WTC11 (cell line): Measurements from ENCODE around the gene UCHL5. TPM values are rescaled to one million over a fixed set of nuclear protein-coding genes. Genes with fewer than 3 reads are reported as not detected.

ENCODE experiments used
- ATAC-seq: fragments of 200-7000 bp; cut with Tn5 transposase; 2 replicates; pipeline ENCODE4 v1.10.0; 2021; ENCODE audit warnings: mild to moderate bottlenecking, moderate library complexity
- CTCF ChIA-PET: fragments of 300-600 bp; sonication (Branson Sonifier 250); formaldehyde crosslinking; loops from one replicate; lab custom pipeline; 2021; ENCODE audit warnings: antibody characterized with exemption; lab: Charles Lee
- POLR2A ChIA-PET: fragments of 350-600 bp; sonication (Branson Sonifier 250); formaldehyde crosslinking; loops from one replicate; lab custom pipeline; 2021; ENCODE audit warnings: antibody characterized with exemption; lab: Charles Lee
- DNase-seq: peaks from one replicate; pipeline ENCODE4 v3.0.0; 2021; ENCODE audit warnings: low spot score
- H3K27ac Mint-ChIP-seq: 2 replicates; pipeline ENCODE4 v1.8.0; 2021; ENCODE audit warnings: mixed read lengths
- H3K27me3 Mint-ChIP-seq: 2 replicates; pipeline ENCODE4 v1.8.0; 2021; ENCODE audit warnings: low read depth, mild to moderate bottlenecking, moderate library complexity, mixed read lengths
- H3K36me3 Mint-ChIP-seq: 2 replicates; pipeline ENCODE4 v1.8.0; 2021; ENCODE audit warnings: mixed read lengths
- H3K4me1 Mint-ChIP-seq: 2 replicates; pipeline ENCODE4 v1.8.0; 2022; ENCODE audit warnings: mixed read lengths
- H3K4me3 Mint-ChIP-seq: 2 replicates; pipeline ENCODE4 v1.8.0; 2021; ENCODE audit warnings: mild to moderate bottlenecking, moderate library complexity, mixed read lengths
- H3K9me3 Mint-ChIP-seq: 2 replicates; pipeline ENCODE4 v1.8.0; 2021; ENCODE audit warnings: mixed read lengths
- CREB1 ChIP-seq: sonication (generic); formaldehyde crosslinking; IDR thresholded peaks from 2 replicates; pipeline ENCODE4 v1.8.0; 2023; ENCODE audit warnings: mild to moderate bottlenecking, missing genetic modification reagents
- E2F5 ChIP-seq: sonication (generic); formaldehyde crosslinking; IDR thresholded peaks from 2 replicates; pipeline ENCODE4 v1.8.1; 2022; ENCODE audit warnings: mild to moderate bottlenecking, moderate library complexity, missing genetic modification reagents
- ERG ChIP-seq: fragments of 250-450 bp; sonication (Bioruptor Pico); IDR thresholded peaks from 2 replicates; pipeline ENCODE4 v1.8.0; 2021; ENCODE audit warnings: mild to moderate bottlenecking
- MLX ChIP-seq: sonication (generic); formaldehyde crosslinking; IDR thresholded peaks from 2 replicates; pipeline ENCODE4 v1.8.1; 2023; ENCODE audit warnings: mild to moderate bottlenecking, missing genetic modification reagents, moderate library complexity
- NFATC4 ChIP-seq: fragments of 250-450 bp; sonication (Bioruptor Pico); IDR thresholded peaks from 2 replicates; pipeline ENCODE4 v1.9.0; 2021; ENCODE audit warnings: mild to moderate bottlenecking
- NFE2L1 ChIP-seq: sonication (generic); formaldehyde crosslinking; IDR thresholded peaks from 2 replicates; pipeline ENCODE4 v1.8.1; 2023; ENCODE audit warnings: missing genetic modification reagents
- OVOL2 ChIP-seq: fragments of 250-450 bp; sonication (Bioruptor Pico); IDR thresholded peaks from 2 replicates; pipeline ENCODE4 v1.9.0; 2021; ENCODE audit warnings: mild to moderate bottlenecking, borderline replicate concordance
- SMAD4 ChIP-seq: sonication (generic); formaldehyde crosslinking; IDR thresholded peaks from 2 replicates; pipeline ENCODE4 v1.8.0; 2022; ENCODE audit warnings: mild to moderate bottlenecking, missing genetic modification reagents
- SOX15 ChIP-seq: fragments of 250-450 bp; sonication (Bioruptor Pico); IDR thresholded peaks from 2 replicates; pipeline ENCODE4 v1.9.0; 2021; ENCODE audit warnings: mild to moderate bottlenecking
- USF2 ChIP-seq: sonication (generic); formaldehyde crosslinking; IDR thresholded peaks from 2 replicates; pipeline ENCODE4 v1.8.1; 2023; ENCODE audit warnings: mild to moderate bottlenecking, missing genetic modification reagents, moderate library complexity
- ZNF232 ChIP-seq: sonication (generic); formaldehyde crosslinking; IDR thresholded peaks from 2 replicates; pipeline ENCODE4 v1.8.0; 2022; ENCODE audit warnings: mild to moderate bottlenecking, missing genetic modification reagents
- ZNF425 ChIP-seq: fragments of 250-450 bp; sonication (Bioruptor Pico); conservative IDR thresholded peaks from 2 replicates; pipeline ENCODE4 v1.9.0; 2021; ENCODE audit warnings: mild to moderate bottlenecking
- ZNF671 ChIP-seq: fragments of 250-450 bp; sonication (Bioruptor Pico); IDR thresholded peaks from 2 replicates; pipeline ENCODE4 v1.8.0; 2021; ENCODE audit warnings: mild to moderate bottlenecking
- total RNA-seq: library from RNA; stranded (reverse); gene quantifications from 3 replicates; pipeline ENCODE4 v1.2.3, GENCODE V29; 2021
- TF ChIP-seq, protein P1 (sequence below): sonication (generic); formaldehyde crosslinking; IDR thresholded peaks from 2 replicates; pipeline ENCODE4 v1.8.1; 2023; ENCODE audit warnings: mild to moderate bottlenecking, missing genetic modification reagents
- TF ChIP-seq, protein P2 (sequence below): fragments of 250-450 bp; sonication (Bioruptor Pico); IDR thresholded peaks from 2 replicates; pipeline ENCODE4 v1.9.0; 2021; ENCODE audit warnings: mild to moderate bottlenecking, borderline replicate concordance
- TF ChIP-seq, protein P3 (sequence below): sonication (generic); formaldehyde crosslinking; IDR thresholded peaks from 2 replicates; pipeline ENCODE4 v1.8.0; 2023; ENCODE audit warnings: missing genetic modification reagents

UCHL5 gene
- total RNA-seq, 1 experiment from 2014 or later: 41.5 TPM

DNA sequence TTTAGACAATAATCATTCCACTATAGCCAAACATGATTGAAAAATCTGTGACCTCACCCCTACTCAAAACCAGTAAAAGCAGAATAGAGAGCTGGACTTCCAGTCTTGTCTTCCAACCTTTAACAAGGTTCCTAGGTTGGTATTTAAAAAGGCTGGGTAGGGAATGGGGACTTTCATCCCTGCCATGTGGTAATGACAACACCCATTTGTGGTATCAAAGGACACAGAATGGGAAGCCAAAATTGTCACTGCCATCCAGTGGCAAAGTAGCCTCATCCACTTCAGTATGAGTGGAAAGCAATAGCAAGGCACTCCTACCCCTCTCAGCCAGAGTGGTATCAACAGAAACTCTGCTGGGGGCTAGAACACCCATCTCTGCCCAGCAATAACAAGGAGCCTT is 33.9 kb downstream of the UCHL5 start (continued):
- TF ChIP-seq, protein P1, sequence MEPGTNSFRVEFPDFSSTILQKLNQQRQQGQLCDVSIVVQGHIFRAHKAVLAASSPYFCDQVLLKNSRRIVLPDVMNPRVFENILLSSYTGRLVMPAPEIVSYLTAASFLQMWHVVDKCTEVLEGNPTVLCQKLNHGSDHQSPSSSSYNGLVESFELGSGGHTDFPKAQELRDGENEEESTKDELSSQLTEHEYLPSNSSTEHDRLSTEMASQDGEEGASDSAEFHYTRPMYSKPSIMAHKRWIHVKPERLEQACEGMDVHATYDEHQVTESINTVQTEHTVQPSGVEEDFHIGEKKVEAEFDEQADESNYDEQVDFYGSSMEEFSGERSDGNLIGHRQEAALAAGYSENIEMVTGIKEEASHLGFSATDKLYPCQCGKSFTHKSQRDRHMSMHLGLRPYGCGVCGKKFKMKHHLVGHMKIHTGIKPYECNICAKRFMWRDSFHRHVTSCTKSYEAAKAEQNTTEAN: no peak
- TF ChIP-seq, protein P2, sequence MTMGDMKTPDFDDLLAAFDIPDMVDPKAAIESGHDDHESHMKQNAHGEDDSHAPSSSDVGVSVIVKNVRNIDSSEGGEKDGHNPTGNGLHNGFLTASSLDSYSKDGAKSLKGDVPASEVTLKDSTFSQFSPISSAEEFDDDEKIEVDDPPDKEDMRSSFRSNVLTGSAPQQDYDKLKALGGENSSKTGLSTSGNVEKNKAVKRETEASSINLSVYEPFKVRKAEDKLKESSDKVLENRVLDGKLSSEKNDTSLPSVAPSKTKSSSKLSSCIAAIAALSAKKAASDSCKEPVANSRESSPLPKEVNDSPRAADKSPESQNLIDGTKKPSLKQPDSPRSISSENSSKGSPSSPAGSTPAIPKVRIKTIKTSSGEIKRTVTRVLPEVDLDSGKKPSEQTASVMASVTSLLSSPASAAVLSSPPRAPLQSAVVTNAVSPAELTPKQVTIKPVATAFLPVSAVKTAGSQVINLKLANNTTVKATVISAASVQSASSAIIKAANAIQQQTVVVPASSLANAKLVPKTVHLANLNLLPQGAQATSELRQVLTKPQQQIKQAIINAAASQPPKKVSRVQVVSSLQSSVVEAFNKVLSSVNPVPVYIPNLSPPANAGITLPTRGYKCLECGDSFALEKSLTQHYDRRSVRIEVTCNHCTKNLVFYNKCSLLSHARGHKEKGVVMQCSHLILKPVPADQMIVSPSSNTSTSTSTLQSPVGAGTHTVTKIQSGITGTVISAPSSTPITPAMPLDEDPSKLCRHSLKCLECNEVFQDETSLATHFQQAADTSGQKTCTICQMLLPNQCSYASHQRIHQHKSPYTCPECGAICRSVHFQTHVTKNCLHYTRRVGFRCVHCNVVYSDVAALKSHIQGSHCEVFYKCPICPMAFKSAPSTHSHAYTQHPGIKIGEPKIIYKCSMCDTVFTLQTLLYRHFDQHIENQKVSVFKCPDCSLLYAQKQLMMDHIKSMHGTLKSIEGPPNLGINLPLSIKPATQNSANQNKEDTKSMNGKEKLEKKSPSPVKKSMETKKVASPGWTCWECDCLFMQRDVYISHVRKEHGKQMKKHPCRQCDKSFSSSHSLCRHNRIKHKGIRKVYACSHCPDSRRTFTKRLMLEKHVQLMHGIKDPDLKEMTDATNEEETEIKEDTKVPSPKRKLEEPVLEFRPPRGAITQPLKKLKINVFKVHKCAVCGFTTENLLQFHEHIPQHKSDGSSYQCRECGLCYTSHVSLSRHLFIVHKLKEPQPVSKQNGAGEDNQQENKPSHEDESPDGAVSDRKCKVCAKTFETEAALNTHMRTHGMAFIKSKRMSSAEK (CRISPR knock-in tag): no peak
- TF ChIP-seq NFE2L1 (CRISPR knock-in tag) (no peak), SMAD4 (CRISPR knock-in tag) (no peak), CREB1 (CRISPR knock-in tag) (no peak), NFATC4 (CRISPR knock-in tag) (no peak), MLX (CRISPR knock-in tag) (no peak), USF2 (no peak), ERG (CRISPR knock-in tag) (no peak), ZNF232 (CRISPR knock-in tag) (no peak)
- TF ChIP-seq, all 79 proteins: peak for 0

DNA sequence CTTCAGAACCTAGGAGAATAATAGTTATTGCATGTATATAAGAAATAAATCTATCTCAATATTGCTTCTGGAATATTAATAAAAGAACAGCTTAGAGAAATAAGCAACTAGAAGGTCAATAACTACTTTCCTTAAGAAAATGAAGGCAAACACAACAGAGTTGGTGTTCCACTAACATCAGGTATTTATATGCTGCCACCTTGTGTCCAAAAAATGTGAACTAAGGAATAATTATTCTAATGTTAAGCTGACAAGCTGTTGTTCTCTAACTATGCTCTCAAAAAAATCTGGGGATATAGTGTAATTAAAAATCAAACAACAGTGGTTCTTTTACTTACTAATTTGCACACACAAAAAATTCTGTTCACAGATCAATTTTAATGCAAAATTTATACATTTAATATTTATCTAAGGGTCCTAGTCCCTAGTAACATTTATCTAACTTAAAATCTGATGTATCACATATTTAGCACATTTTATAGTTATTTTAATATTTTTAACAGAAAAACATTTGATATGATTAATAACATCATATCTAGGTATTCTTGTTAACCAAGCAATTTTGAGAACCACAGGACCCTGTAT is 39.6 kb downstream of the UCHL5 start:
- Mint-ChIP-seq H3K27ac (no peak overlapping the region), H3K36me3 (peaks cover 6% of the 10 kb centered on the region), H3K27me3 (no peaks in the 10 kb centered on the region), H3K9me3 (no peaks in the 10 kb centered on the region), H3K4me1 (peaks cover 5% of the 10 kb centered on the region), H3K4me3 (no peak overlapping the region)
- ChIA-PET POLR2A (no interaction called here), CTCF (interaction anchor here (0.6 to 2.1 kb wide), 8 partner anchors 22 to 545 kb away, joined by 3 to 16 read pairs (median 4); no protein-coding TSS in a partner anchor)
- DNase-seq: no peak
- ATAC-seq: 0 out of 2 replicates have a peak, but pooled peaks have one; percentile 34
- TF ChIP-seq USF2: no peak
- TF ChIP-seq, protein P3, sequence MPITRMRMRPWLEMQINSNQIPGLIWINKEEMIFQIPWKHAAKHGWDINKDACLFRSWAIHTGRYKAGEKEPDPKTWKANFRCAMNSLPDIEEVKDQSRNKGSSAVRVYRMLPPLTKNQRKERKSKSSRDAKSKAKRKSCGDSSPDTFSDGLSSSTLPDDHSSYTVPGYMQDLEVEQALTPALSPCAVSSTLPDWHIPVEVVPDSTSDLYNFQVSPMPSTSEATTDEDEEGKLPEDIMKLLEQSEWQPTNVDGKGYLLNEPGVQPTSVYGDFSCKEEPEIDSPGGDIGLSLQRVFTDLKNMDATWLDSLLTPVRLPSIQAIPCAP (CRISPR knock-in tag): no peak
- TF ChIP-seq ZNF671 (CRISPR knock-in tag): no peak
- no peak for TF ChIP-seq OVOL2
- no peak for TF ChIP-seq SOX15 (CRISPR knock-in tag)
- TF ChIP-seq E2F5: no peak
- no peak for TF ChIP-seq ZNF425
- TF ChIP-seq, protein P2 (CRISPR knock-in tag): no peak
